Esophagus muscularis mucosa (tissue), 4 donors: ENCODE results near the gene FAM53A. TPM values are rescaled to one million over a fixed set of nuclear protein-coding genes. Genes with fewer than 3 reads are reported as not detected.

ENCODE experiments used
- DNase-seq: peaks from one replicate; pipeline ENCODE4 v3.0.0-alpha.2; 2017; ENCODE audit errors: extremely low spot score
- H3K27ac ChIP-seq, 4 donors: fragments of 200-600 bp; sonication (generic); replicated peaks in 1 of 4; 1 replicate in 3 of 4; 2 replicates in 1 of 4; pipeline ENCODE4 v1.5.1; 2016 to 2019; ENCODE audit warnings: mild to moderate bottlenecking in 1 of 4
- H3K27me3 ChIP-seq, 4 donors: fragments of 200-600 bp; sonication (generic); one replicate each; pipeline versions ENCODE4 v1.5.1 to v1.6.0; 2016 to 2019
- H3K36me3 ChIP-seq, 4 donors: fragments of 200-600 bp; sonication (generic); one replicate each; pipeline ENCODE4 v1.5.1; 2016 to 2019
- H3K4me1 ChIP-seq, 4 donors: fragments of 200-600 bp; sonication (generic); one replicate each; pipeline ENCODE4 v1.5.1; 2016 to 2019
- H3K4me3 ChIP-seq, 4 donors: fragments of 200-600 bp; sonication (generic); 1 replicate in 2 of 4; 2 replicates in 2 of 4; pipeline ENCODE4 v1.5.1; 2016 to 2019; ENCODE audit warnings: mild to moderate bottlenecking in 4 of 4, moderate library complexity in 1 of 4
- H3K9me3 ChIP-seq, 4 donors: fragments of 200-600 bp; sonication (generic); 1 replicate in 3 of 4; 2 replicates in 1 of 4; pipeline ENCODE4 v1.5.1; 2016 to 2019
- EP300 ChIP-seq: sonication (generic); formaldehyde crosslinking; IDR thresholded peaks from one replicate; pipeline ENCODE4 v1.6.1; 2017; ENCODE audit warnings: antibody characterized with exemption
- POLR2A ChIP-seq: fragments of 450-650 bp; IDR thresholded peaks from one replicate; pipeline ENCODE4 v1.6.1; 2017; ENCODE audit warnings: antibody characterized with exemption, moderate library complexity, mild to moderate bottlenecking, low read depth
- POLR2AphosphoS5 ChIP-seq, 2 donors: sonication (generic); formaldehyde crosslinking; IDR thresholded peaks; one replicate each; pipeline ENCODE4 v1.6.1; 2017; ENCODE audit warnings: antibody characterized with exemption in 2 of 2
- WGBS: methylation state at CpG from one replicate; pipeline ENCODE4 v1.1.5; 2018; 5-methylcytosine and 5-hydroxymethylcytosine counted together
- intact Hi-C: fragments of 100-400 bp; cut with DNase I; formaldehyde crosslinking; loops from one replicate; pipeline ENCODE4 v1.15.1; 2023
- total RNA-seq, 4 donors: library from RNA; depleted of rRNA; stranded (reverse); fragments of >200 nt; gene quantifications; one replicate each; pipeline versions ENCODE4 v1.1.0 to v1.2.1, GENCODE V29; 2016
- TF ChIP-seq, protein P1 (sequence below), 3 experiments: fragments of 200-600 bp in 2 of 3; fragments of 450-650 bp in 1 of 3; sonication (generic) in 2 of 3; IDR thresholded peaks; one replicate each; pipeline ENCODE4 v1.5.1; 2017 to 2019; ENCODE audit warnings: antibody characterized with exemption in 3 of 3, mild to moderate bottlenecking in 2 of 3, moderate library complexity in 1 of 3

Gene FAM53A
- total RNA-seq, 4 donors from 2014 or later: 5.2 to 13.3 (median 8.9) TPM

DNA sequence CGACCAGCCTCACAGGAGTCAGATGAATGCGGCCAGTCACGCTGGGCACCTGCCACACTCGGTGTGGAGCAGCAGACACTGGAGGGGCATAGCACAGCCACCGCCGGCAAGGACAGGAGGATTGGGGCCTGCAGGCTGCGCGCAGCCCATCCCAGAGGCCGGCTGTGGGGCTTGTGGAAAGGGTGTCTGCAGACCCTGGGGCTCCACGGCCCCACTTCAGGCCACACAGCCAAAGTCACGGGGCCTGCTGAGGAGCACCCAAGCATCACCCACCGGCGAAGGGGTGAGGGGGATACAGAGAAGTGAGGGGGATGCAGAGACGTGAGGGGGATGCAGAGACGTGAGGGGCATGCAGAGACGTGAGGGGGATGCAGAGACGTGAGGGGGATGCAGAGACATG is 70.1 kb downstream of the FAM53A start:
- TF ChIP-seq EP300 (no peak), POLR2AphosphoS5 (IDR thresholded peaks at IDR 0.05) (no peak), POLR2A (no peak)
- TF ChIP-seq, protein P1, sequence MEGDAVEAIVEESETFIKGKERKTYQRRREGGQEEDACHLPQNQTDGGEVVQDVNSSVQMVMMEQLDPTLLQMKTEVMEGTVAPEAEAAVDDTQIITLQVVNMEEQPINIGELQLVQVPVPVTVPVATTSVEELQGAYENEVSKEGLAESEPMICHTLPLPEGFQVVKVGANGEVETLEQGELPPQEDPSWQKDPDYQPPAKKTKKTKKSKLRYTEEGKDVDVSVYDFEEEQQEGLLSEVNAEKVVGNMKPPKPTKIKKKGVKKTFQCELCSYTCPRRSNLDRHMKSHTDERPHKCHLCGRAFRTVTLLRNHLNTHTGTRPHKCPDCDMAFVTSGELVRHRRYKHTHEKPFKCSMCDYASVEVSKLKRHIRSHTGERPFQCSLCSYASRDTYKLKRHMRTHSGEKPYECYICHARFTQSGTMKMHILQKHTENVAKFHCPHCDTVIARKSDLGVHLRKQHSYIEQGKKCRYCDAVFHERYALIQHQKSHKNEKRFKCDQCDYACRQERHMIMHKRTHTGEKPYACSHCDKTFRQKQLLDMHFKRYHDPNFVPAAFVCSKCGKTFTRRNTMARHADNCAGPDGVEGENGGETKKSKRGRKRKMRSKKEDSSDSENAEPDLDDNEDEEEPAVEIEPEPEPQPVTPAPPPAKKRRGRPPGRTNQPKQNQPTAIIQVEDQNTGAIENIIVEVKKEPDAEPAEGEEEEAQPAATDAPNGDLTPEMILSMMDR (IDR thresholded peaks at IDR 0.05): no peak
- WGBS: 88% methylated on average over 17 of the region's 17 CpGs
- peaks cover 0 to 4% (median 0%) of the 10 kb centered on the region in 4 donors for H3K27me3 ChIP-seq
- peaks cover 0 to 6% (median 3%) of the 10 kb centered on the region in 4 donors for H3K9me3 ChIP-seq
- DNase-seq: no peak
- H3K36me3 ChIP-seq: no peaks in the 10 kb centered on the region
- H3K4me1 ChIP-seq: no peaks in the 10 kb centered on the region
- no peak overlapping the region for H3K27ac ChIP-seq
- H3K4me3 ChIP-seq: no peak overlapping the region
- intact Hi-C loops: no loop called here

DNA sequence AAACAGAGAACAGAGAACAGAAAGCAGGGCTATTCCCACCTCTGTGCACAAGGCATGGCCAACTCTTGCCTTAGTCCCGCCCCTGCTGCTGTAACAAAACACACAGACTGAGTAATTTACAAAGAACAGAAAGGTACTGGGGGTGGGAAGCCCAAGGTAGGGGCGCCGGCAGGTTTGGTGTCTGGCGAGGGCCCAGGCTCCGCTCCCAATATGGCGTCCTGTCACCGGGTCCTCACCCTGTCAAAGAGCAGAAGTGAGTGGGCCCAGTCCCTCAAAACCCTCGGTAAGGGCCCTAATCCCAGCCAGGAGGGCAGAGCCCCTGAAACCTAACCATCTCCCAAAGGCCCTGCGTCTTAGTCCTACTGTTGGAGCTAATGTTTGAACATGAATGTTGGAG is 71.0 kb downstream of the FAM53A start:
- WGBS: 84% methylated on average over 9 of the region's 9 CpGs
- no peaks in the 10 kb centered on the region for H3K36me3 ChIP-seq
- intact Hi-C loops: no loop called here
- no peak overlapping the region for H3K27ac ChIP-seq
- H3K4me3 ChIP-seq: no peak overlapping the region
- H3K27me3 ChIP-seq: peaks cover 0 to 8% (median 0%) of the 10 kb centered on the region in 4 donors
- no peaks in the 10 kb centered on the region for H3K4me1 ChIP-seq
- TF ChIP-seq EP300: no peak
- TF ChIP-seq, protein P1 (IDR thresholded peaks at IDR 0.05): no peak
- no peak for TF ChIP-seq POLR2A
- TF ChIP-seq POLR2AphosphoS5 (IDR thresholded peaks at IDR 0.05): no peak
- H3K9me3 ChIP-seq: peaks cover 0 to 6% (median 3%) of the 10 kb centered on the region in 4 donors
- no peak for DNase-seq

DNA sequence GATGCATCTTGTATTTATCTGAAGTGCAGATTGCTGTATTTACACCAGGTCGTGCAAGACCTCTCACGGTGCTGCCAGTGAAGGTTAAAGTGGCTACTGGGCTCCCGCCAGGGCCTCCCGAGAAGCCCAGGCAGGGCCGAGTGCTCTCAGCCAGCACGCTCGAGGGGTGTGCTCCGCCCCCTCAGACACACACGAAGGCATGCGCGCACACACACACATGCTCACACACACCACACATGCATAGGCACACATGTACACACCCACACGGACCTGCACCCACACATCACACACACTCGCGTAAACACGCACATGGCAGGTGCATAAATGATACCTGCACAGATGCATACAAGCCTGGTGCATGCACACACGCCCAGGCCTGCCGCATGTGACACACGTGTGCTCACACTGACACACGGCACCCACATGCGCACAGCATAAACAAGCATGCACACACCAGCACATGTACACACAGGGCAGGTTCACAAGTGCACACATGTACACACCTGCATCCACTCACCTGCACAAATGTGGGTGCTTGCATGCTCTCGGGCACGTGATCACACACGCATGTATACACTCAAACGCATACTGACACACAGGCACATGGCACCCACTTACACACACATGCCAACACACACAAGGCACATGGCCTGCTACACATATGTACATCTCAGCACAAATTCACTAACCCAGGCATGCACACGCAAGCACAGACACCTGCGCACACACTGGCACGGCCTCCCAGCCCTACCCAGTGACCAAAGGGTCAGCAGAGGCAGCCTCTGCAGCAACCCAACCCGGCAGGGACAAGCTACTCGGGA is 71.6 kb downstream of the FAM53A start:
- Histone ChIP-seq H3K4me1 (no peaks in the 10 kb centered on the region), H3K27me3 (peaks cover 0 to 8% (median 0%) of the 10 kb centered on the region in 4 donors), H3K4me3 (no peak overlapping the region), H3K9me3 (peaks cover 0 to under 1% (median 0%) of the 10 kb centered on the region in 4 donors), H3K36me3 (no peaks in the 10 kb centered on the region), H3K27ac (no peak overlapping the region)
- no peak for DNase-seq
- TF ChIP-seq POLR2A (no peak), POLR2AphosphoS5 (IDR thresholded peaks at IDR 0.05) (no peak)
- WGBS: 82% methylated on average over 28 of the region's 29 CpGs
- intact Hi-C loops: no loop called here

DNA sequence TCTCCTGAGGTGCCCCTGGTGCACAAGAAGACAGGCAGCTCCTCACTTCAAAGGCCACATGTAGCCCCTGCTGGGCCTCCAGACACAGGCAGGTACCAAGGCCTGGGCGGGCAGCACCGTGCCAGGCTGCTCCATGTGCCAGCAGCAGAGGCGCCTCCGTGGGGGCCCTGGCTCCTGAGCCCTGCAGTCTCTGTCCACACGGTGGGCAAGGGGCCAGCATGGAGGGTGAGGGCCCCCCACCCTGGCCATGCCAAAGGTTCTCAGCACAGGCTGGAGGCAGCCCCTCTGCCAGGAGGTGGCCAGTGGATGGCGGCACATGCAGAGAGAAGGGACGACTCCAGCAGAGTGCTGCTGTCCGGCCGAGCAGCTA is 72.6 kb downstream of the FAM53A start:
- TF ChIP-seq POLR2AphosphoS5 (IDR thresholded peaks at IDR 0.05) (no peak), EP300 (no peak), POLR2A (no peak)
- TF ChIP-seq, protein P1 (IDR thresholded peaks at IDR 0.05): no peak
- no peaks in the 10 kb centered on the region for H3K36me3 ChIP-seq
- H3K4me3 ChIP-seq: no peak overlapping the region
- H3K27me3 ChIP-seq: peaks cover 0 to 12% (median 0%) of the 10 kb centered on the region in 4 donors
- intact Hi-C loops: no loop called here
- no peak for DNase-seq
- H3K9me3 ChIP-seq: no peaks in the 10 kb centered on the region
- 91% methylated on average over 5 of the region's 9 CpGs for WGBS
- no peak overlapping the region for H3K27ac ChIP-seq
- no peaks in the 10 kb centered on the region for H3K4me1 ChIP-seq

DNA sequence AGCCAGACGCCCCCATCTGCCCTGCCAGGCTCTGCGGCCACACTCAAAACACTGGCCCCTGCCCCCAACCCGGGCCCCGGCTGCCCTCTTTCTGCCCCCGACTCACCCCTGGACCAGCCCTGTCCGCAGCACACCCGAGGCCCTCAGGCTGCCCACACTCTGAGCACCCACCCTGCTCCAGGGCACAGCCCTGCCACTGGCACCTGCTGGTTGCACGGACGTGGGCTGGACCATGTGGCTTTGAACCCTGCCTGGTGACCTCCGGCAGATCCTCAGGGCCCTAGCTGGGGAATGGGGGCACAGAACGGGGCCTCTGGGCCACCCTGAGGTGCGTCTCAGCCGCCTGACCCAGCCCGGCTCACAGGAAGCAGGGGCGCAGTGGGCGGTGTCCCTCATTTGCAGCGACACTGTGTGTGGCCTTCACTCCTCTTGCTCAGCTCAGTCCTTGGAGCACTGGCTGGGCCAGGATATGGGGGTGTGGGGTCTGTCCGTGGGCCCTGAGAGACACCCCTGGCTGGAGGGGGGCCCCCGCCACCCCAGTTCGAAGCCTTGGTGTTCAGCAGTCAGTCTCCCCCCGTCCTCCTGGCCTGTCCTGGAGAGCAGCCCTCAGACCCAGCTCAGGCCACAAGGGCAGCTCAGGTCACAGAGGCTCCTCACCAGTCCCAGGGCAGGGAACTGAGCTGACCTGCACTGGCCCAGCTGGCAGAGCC is 73.2 kb downstream of the FAM53A start:
- no peaks in the 10 kb centered on the region for H3K4me1 ChIP-seq
- 91% methylated on average over 5 of the region's 21 CpGs for WGBS
- no peak overlapping the region for H3K4me3 ChIP-seq
- intact Hi-C loops: no loop called here
- H3K27me3 ChIP-seq: peaks cover 0 to 16% (median 0%) of the 10 kb centered on the region in 4 donors
- no peak for TF ChIP-seq POLR2AphosphoS5 (IDR thresholded peaks at IDR 0.05)
- no peak for TF ChIP-seq POLR2A
- TF ChIP-seq, protein P1 (IDR thresholded peaks at IDR 0.05): no peak
- no peak for TF ChIP-seq EP300
- H3K9me3 ChIP-seq: no peaks in the 10 kb centered on the region
- no peak for DNase-seq
- no peaks in the 10 kb centered on the region for H3K36me3 ChIP-seq
- H3K27ac ChIP-seq: no peak overlapping the region
